ENCODE measurements around the gene FAIM2. TPM values are rescaled to one million over a fixed set of nuclear protein-coding genes. Genes with fewer than 3 reads are reported as not detected.

The FAIM2 gene
- total RNA-seq, 1 experiment from 2014 or later = 49.8 TPM

GRCh38 chr12:49899921-49900320 is 3.8 kb downstream of the FAIM2 start:
- Histone ChIP-seq H3K36me3 (ENCODE audit: insufficient read depth, low read length) (no peaks in the 10 kb centered on the region), H3K9ac (ENCODE audit: low read length) (no peak overlapping the region), H3K79me2 (ENCODE audit: low read length) (no peaks in the 10 kb centered on the region), H3K27me3 (ENCODE audit: low read length) (no peaks in the 10 kb centered on the region), H2AFZ (ENCODE audit: low read length) (no peak overlapping the region), H3K27ac (ENCODE audit: low read length) (0 out of 2 replicates have a peak overlapping the region, but pooled peaks have one; percentile 77), H3K9me3 (ENCODE audit: low read length) (no peaks in the 10 kb centered on the region), H3K4me3 (ENCODE audit: low read length) (no peak overlapping the region), H3K4me2 (ENCODE audit: low read depth, low read length, poor library complexity, severe bottlenecking) (no peak overlapping the region), H3K9me2 (replicated peaks; ENCODE audit: insufficient read depth, low read length) (no peaks in the 10 kb centered on the region), H4K20me1 (ENCODE audit: insufficient read depth, low read depth, low read length) (no peaks in the 10 kb centered on the region), H3K4me1 (ENCODE audit: low read length) (peaks cover 95% of the 10 kb centered on the region)
- no peak for DNase-seq

GRCh38 chr12:49899286-49899843 is 4.3 kb downstream of the FAIM2 start:
- Histone ChIP-seq H3K4me3 (ENCODE audit: low read length) (no peak overlapping the region), H3K9me2 (replicated peaks; ENCODE audit: insufficient read depth, low read length) (no peaks in the 10 kb centered on the region), H3K9ac (ENCODE audit: low read length) (no peak overlapping the region), H3K27me3 (ENCODE audit: low read length) (no peaks in the 10 kb centered on the region), H3K4me2 (ENCODE audit: low read depth, low read length, poor library complexity, severe bottlenecking) (no peak overlapping the region), H3K4me1 (ENCODE audit: low read length) (peaks cover 95% of the 10 kb centered on the region), H3K79me2 (ENCODE audit: low read length) (no peaks in the 10 kb centered on the region), H2AFZ (ENCODE audit: low read length) (no peak overlapping the region), H3K36me3 (ENCODE audit: insufficient read depth, low read length) (no peaks in the 10 kb centered on the region), H4K20me1 (ENCODE audit: insufficient read depth, low read depth, low read length) (no peaks in the 10 kb centered on the region), H3K27ac (ENCODE audit: low read length) (no peak overlapping the region), H3K9me3 (ENCODE audit: low read length) (no peaks in the 10 kb centered on the region)
- DNase-seq = no peak

- H4K20me1 ChIP-seq (ENCODE audit: insufficient read depth, low read depth, low read length) = no peaks in the 10 kb centered on the region
- H3K4me3 ChIP-seq (ENCODE audit: low read length) = no peak overlapping the region
- no peaks in the 10 kb centered on the region for H3K79me2 ChIP-seq (ENCODE audit: low read length)
- H3K36me3 ChIP-seq (ENCODE audit: insufficient read depth, low read length) = peaks cover 4% of the 10 kb centered on the region; the same call in 1 of the 2 replicates
- H3K4me2 ChIP-seq (ENCODE audit: low read depth, low read length, poor library complexity, severe bottlenecking) = no peak overlapping the region
- DNase-seq = no peak
- no peak overlapping the region for H3K27ac ChIP-seq (ENCODE audit: low read length)
- H3K9ac ChIP-seq (ENCODE audit: low read length) = 0 out of 2 replicates have a peak overlapping the region, but pooled peaks have one; percentile 4
- H3K4me1 ChIP-seq (ENCODE audit: low read length) = peaks cover 93% of the 10 kb centered on the region
- H3K9me3 ChIP-seq (ENCODE audit: low read length) = no peaks in the 10 kb centered on the region
- no peaks in the 10 kb centered on the region for H3K9me2 ChIP-seq (replicated peaks; ENCODE audit: insufficient read depth, low read length)
- H3K27me3 ChIP-seq (ENCODE audit: low read length) = no peaks in the 10 kb centered on the region
- no peak overlapping the region for H2AFZ ChIP-seq (ENCODE audit: low read length)
Measured at GRCh38 chr12:49897276-49897675, 6.4 kb downstream of the FAIM2 start.

- no peaks in the 10 kb centered on the region for H4K20me1 ChIP-seq (ENCODE audit: insufficient read depth, low read depth, low read length)
- peak overlapping the region; percentile 53 for H3K27ac ChIP-seq (ENCODE audit: low read length)
- H2AFZ ChIP-seq (ENCODE audit: low read length) = no peak overlapping the region
- no peaks in the 10 kb centered on the region for H3K27me3 ChIP-seq (ENCODE audit: low read length)
- H3K4me1 ChIP-seq (ENCODE audit: low read length) = peaks cover 93% of the 10 kb centered on the region
- H3K9me2 ChIP-seq (replicated peaks; ENCODE audit: insufficient read depth, low read length) = no peaks in the 10 kb centered on the region
- no peak for DNase-seq
- no peaks in the 10 kb centered on the region for H3K9me3 ChIP-seq (ENCODE audit: low read length)
- H3K4me3 ChIP-seq (ENCODE audit: low read length) = no peak overlapping the region
- H3K4me2 ChIP-seq (ENCODE audit: low read depth, low read length, poor library complexity, severe bottlenecking) = peak overlapping the region; percentile 33
- H3K79me2 ChIP-seq (ENCODE audit: low read length) = no peaks in the 10 kb centered on the region
- peaks cover 4% of the 10 kb centered on the region; the same call in 1 of the 2 replicates for H3K36me3 ChIP-seq (ENCODE audit: insufficient read depth, low read length)
- peak overlapping the region; percentile 55 for H3K9ac ChIP-seq (ENCODE audit: low read length)
Measured at GRCh38 chr12:49895773-49896172, 7.9 kb downstream of the FAIM2 start.

- H3K9ac ChIP-seq (ENCODE audit: low read length) = peak overlapping the region; percentile 55; the same call in 1 of the 2 replicates
- H4K20me1 ChIP-seq (ENCODE audit: insufficient read depth, low read depth, low read length) = no peaks in the 10 kb centered on the region
- no peak overlapping the region for H2AFZ ChIP-seq (ENCODE audit: low read length)
Measured at GRCh38 chr12:49894751-49895148, 8.9 kb downstream of the FAIM2 start.

GRCh38 chr12:49893753-49894750 is 9.6 kb downstream of the FAIM2 start:
- Histone ChIP-seq H3K9me3 (ENCODE audit: low read length) (no peaks in the 10 kb centered on the region), H3K4me2 (ENCODE audit: low read depth, low read length, poor library complexity, severe bottlenecking) (no peak overlapping the region), H3K27me3 (ENCODE audit: low read length) (no peaks in the 10 kb centered on the region), H3K79me2 (ENCODE audit: low read length) (no peaks in the 10 kb centered on the region), H3K9ac (ENCODE audit: low read length) (no peak overlapping the region), H3K4me3 (ENCODE audit: low read length) (no peak overlapping the region), H3K27ac (ENCODE audit: low read length) (no peak overlapping the region; the same call in 1 of the 2 replicates), H3K36me3 (ENCODE audit: insufficient read depth, low read length) (peaks cover 4% of the 10 kb centered on the region; the same call in 1 of the 2 replicates), H3K9me2 (replicated peaks; ENCODE audit: insufficient read depth, low read length) (no peaks in the 10 kb centered on the region), H3K4me1 (ENCODE audit: low read length) (peaks cover 93% of the 10 kb centered on the region), H2AFZ (ENCODE audit: low read length) (no peak overlapping the region), H4K20me1 (ENCODE audit: insufficient read depth, low read depth, low read length) (no peaks in the 10 kb centered on the region)
- no peak for DNase-seq

More at GRCh38 chr12:49894751-49895148, 8.9 kb downstream of the FAIM2 start:
- Histone ChIP-seq H3K36me3 (ENCODE audit: insufficient read depth, low read length) (peaks cover 4% of the 10 kb centered on the region; the same call in 1 of the 2 replicates), H3K4me3 (ENCODE audit: low read length) (no peak overlapping the region), H3K4me2 (ENCODE audit: low read depth, low read length, poor library complexity, severe bottlenecking) (no peak overlapping the region), H3K27ac (ENCODE audit: low read length) (no peak overlapping the region; the same call in 1 of the 2 replicates), H3K9me3 (ENCODE audit: low read length) (no peaks in the 10 kb centered on the region), H3K4me1 (ENCODE audit: low read length) (peaks cover 93% of the 10 kb centered on the region), H3K9me2 (replicated peaks; ENCODE audit: insufficient read depth, low read length) (no peaks in the 10 kb centered on the region), H3K79me2 (ENCODE audit: low read length) (no peaks in the 10 kb centered on the region), H3K27me3 (ENCODE audit: low read length) (no peaks in the 10 kb centered on the region)
- DNase-seq = no peak

- Histone ChIP-seq H3K9me2 (replicated peaks; ENCODE audit: insufficient read depth, low read length) (no peaks in the 10 kb centered on the region), H3K4me2 (ENCODE audit: low read depth, low read length, poor library complexity, severe bottlenecking) (no peak overlapping the region), H3K27ac (ENCODE audit: low read length) (peak overlapping the region; percentile 27; the same call in 1 of the 2 replicates), H3K27me3 (ENCODE audit: low read length) (no peaks in the 10 kb centered on the region), H3K4me1 (ENCODE audit: low read length) (peaks cover 93% of the 10 kb centered on the region), H3K79me2 (ENCODE audit: low read length) (no peaks in the 10 kb centered on the region), H3K4me3 (ENCODE audit: low read length) (no peak overlapping the region), H3K36me3 (ENCODE audit: insufficient read depth, low read length) (peaks cover 4% of the 10 kb centered on the region; the same call in 1 of the 2 replicates), H3K9ac (ENCODE audit: low read length) (0 out of 2 replicates have a peak overlapping the region, but pooled peaks have one; percentile 17), H2AFZ (ENCODE audit: low read length) (no peak overlapping the region), H3K9me3 (ENCODE audit: low read length) (no peaks in the 10 kb centered on the region), H4K20me1 (ENCODE audit: insufficient read depth, low read depth, low read length) (no peaks in the 10 kb centered on the region)
- DNase-seq = no peak
Measured at GRCh38 chr12:49892732-49893317, 10.9 kb downstream of the FAIM2 start.
